ENCODE data around the gene SPATA33.
"Not testable (repeated sequence)": the region's sequence is repeated elsewhere in the genome, so short reads cannot be mapped to it uniquely, and the experiment has no call there.

Gene SPATA33

DNA sequence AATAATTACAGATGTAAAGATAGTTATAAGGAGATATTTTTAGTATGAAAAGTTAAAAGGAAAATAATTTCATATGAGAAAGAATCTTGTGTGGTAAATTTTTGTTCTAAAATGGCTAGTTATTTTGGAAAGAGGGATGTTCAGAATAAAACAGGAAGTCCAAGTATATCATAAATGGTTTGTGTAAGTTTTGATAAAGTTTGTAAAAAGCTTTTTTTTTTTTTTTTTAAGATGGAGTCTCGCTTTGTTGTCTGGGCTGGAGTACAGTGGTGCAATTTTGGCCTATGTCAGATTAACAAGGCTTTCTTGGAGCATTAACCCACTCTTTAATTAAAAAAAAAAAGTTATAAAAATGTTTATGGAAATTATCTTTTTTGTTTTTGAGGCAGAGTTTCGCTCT lies 20.6 kb downstream of the SPATA33 start:
- no peaks in the 10 kb centered on the region for H3K27me3 ChIP-seq (ENCODE audit: control insufficient read depth in 2 of 2, insufficient read depth in 2 of 2, low read length in 2 of 2)
- no peaks in the 10 kb centered on the region for H3K4me1 ChIP-seq (ENCODE audit: control insufficient read depth in 2 of 2, insufficient read depth in 2 of 2, low read length in 2 of 2)
- H3K9me3 ChIP-seq (ENCODE audit: control insufficient read depth in 2 of 2, low read length in 2 of 2), result no peaks in the 10 kb centered on the region
- H3K4me3 ChIP-seq (ENCODE audit: low read length in 2 of 2), result no peak overlapping the region
- no peak overlapping the region for H3K27ac ChIP-seq (ENCODE audit: low read depth in 2 of 2, low read length in 2 of 2)
- H3K36me3 ChIP-seq (ENCODE audit: control insufficient read depth in 2 of 2, insufficient read depth in 2 of 2, low read length in 2 of 2), result no peaks in the 10 kb centered on the region
- H3K9ac ChIP-seq (ENCODE audit: low read depth in 1 of 2, low read length in 2 of 2), result no peak overlapping the region

GRCh38 chr16:89685916-89686315 lies 28.3 kb downstream of the SPATA33 start:
- Histone ChIP-seq H3K36me3 (ENCODE audit: control insufficient read depth in 2 of 2, insufficient read depth in 2 of 2, low read length in 2 of 2) (peaks cover 13 to 14% of the 10 kb centered on the region in 2 donors), H3K9ac (ENCODE audit: low read depth in 1 of 2, low read length in 2 of 2) (no peak overlapping the region), H3K27me3 (ENCODE audit: control insufficient read depth in 2 of 2, insufficient read depth in 2 of 2, low read length in 2 of 2) (no peaks in the 10 kb centered on the region), H3K9me3 (ENCODE audit: control insufficient read depth in 2 of 2, low read length in 2 of 2) (no peaks in the 10 kb centered on the region), H3K4me3 (ENCODE audit: low read length in 2 of 2) (no peak overlapping the region), H3K4me1 (ENCODE audit: control insufficient read depth in 2 of 2, insufficient read depth in 2 of 2, low read length in 2 of 2) (peaks cover 15 to 16% of the 10 kb centered on the region in 2 donors), H3K27ac (ENCODE audit: low read depth in 2 of 2, low read length in 2 of 2) (no peak overlapping the region)

DNA sequence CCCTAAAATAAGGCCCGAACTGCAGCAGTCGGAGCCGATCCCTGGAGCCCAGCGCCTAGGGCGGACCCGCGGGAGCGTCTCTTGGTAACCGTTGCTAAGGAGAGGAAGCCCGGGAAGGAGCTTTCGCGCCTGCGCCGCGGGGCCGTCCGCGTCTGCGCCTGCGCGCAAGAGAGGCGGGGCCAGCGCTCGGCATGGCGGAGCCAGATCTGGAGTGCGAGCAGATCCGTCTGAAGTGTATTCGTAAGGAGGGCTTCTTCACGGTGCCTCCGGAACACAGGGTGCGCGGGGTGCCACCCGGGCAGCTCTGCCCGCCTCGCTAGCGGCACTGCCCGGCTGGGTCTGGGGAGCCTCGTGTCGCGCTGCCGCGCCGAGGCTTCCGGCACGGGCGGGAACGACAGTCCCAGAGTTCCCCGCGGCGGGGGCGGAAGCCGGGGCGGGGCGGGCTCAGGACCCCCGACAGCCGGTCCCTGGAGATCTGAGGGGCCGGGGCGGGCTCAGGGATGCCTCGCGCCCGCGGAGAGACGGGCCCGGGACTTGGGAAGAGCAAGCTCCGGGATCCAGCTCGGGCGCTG lies 29.0 kb downstream of the SPATA33 start, which contains the start of gene CDK10:
TSS of gene CDK10 (plus strand) at position 170 of the 572 bp plus-strand sequence. CDS start at position 192, 22 bp downstream.
- Histone ChIP-seq H3K4me1 (ENCODE audit: control insufficient read depth in 2 of 2, insufficient read depth in 2 of 2, low read length in 2 of 2) (peaks cover 15 to 16% of the 10 kb centered on the region in 2 donors), H3K9ac (ENCODE audit: low read depth in 1 of 2, low read length in 2 of 2) (peak within 1 kb of the TSS; percentile 66 to 88), H3K36me3 (ENCODE audit: control insufficient read depth in 2 of 2, insufficient read depth in 2 of 2, low read length in 2 of 2) (peaks cover 17 to 20% of the 10 kb centered on the region in 2 donors), H3K4me3 (ENCODE audit: low read length in 2 of 2) (peak within 1 kb of the TSS; percentile 77 to 89), H3K9me3 (ENCODE audit: control insufficient read depth in 2 of 2, low read length in 2 of 2) (no peaks in the 10 kb centered on the region), H3K27ac (ENCODE audit: low read depth in 2 of 2, low read length in 2 of 2) (peak within 1 kb of the TSS; percentile 85 to 93), H3K27me3 (ENCODE audit: control insufficient read depth in 2 of 2, insufficient read depth in 2 of 2, low read length in 2 of 2) (no peaks in the 10 kb centered on the region)

DNA sequence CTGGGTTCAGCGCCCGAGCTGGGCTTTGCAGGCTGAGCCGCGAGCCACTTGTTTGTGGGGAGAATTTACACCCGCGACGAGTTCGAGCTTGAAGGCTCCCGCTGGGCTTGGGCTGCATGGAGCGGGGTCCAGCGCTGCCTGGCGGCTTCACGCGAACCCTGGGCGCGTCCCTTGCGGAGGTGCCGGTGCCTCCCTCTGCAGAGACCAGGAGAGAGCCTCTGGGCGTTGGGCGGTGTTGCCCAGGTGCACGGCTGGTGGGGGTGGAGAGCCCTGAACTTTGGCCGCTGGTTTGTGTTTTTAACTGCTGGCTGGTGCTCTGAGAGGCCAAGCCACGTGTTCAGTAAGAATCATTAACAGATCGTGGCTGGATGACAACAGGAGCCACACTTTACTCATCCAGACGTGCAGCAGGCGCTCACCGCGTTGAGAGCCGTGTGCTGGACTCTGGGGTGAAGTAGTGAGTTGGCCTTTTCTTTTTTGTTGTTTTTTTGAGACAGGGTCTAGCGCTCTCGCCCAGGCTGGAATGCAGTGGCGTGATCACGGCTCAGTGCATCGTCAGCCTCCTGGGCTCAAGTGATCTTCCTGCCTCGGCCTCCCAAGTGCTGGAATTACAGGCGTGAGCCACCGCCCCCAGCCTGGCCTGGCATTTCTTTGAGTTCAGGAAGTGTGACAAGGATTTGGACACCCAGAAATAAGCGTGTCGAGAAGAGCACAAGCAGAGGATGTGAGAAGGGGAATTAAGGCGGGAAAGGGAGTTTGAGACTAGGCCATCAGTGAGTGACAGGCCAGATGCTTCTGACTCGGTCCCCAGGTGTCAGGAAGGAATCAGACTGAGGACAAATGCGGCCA lies 29.7 kb downstream of the SPATA33 start:
- Histone ChIP-seq H3K9ac (ENCODE audit: low read depth in 1 of 2, low read length in 2 of 2) (peak overlapping the region; percentile 65 to 66), H3K27ac (ENCODE audit: low read depth in 2 of 2, low read length in 2 of 2) (peak overlapping the region; percentile 85 to 93)

GRCh38 chr16:89688395-89688794 lies 30.8 kb downstream of the SPATA33 start:
- Histone ChIP-seq H3K36me3 (ENCODE audit: control insufficient read depth in 2 of 2, insufficient read depth in 2 of 2, low read length in 2 of 2) (peaks cover 23 to 32% of the 10 kb centered on the region in 2 donors), H3K27me3 (ENCODE audit: control insufficient read depth in 2 of 2, insufficient read depth in 2 of 2, low read length in 2 of 2) (no peaks in the 10 kb centered on the region), H3K4me3 (ENCODE audit: low read length in 2 of 2) (no peak overlapping the region), H3K9ac (ENCODE audit: low read depth in 1 of 2, low read length in 2 of 2) (no peak overlapping the region), H3K9me3 (ENCODE audit: control insufficient read depth in 2 of 2, low read length in 2 of 2) (no peaks in the 10 kb centered on the region), H3K4me1 (ENCODE audit: control insufficient read depth in 2 of 2, insufficient read depth in 2 of 2, low read length in 2 of 2) (peaks cover 15 to 16% of the 10 kb centered on the region in 2 donors), H3K27ac (ENCODE audit: low read depth in 2 of 2, low read length in 2 of 2) (no peak overlapping the region)

More for the DNA sequence above, 29.7 kb downstream of the SPATA33 start:
- H3K27me3 ChIP-seq (ENCODE audit: control insufficient read depth in 2 of 2, insufficient read depth in 2 of 2, low read length in 2 of 2), result no peaks in the 10 kb centered on the region
- no peaks in the 10 kb centered on the region for H3K9me3 ChIP-seq (ENCODE audit: control insufficient read depth in 2 of 2, low read length in 2 of 2)
- peak overlapping the region; percentile 77 to 89 for H3K4me3 ChIP-seq (ENCODE audit: low read length in 2 of 2)
- H3K36me3 ChIP-seq (ENCODE audit: control insufficient read depth in 2 of 2, insufficient read depth in 2 of 2, low read length in 2 of 2), result peaks cover 20 to 25% of the 10 kb centered on the region in 2 donors
- H3K4me1 ChIP-seq (ENCODE audit: control insufficient read depth in 2 of 2, insufficient read depth in 2 of 2, low read length in 2 of 2), result peaks cover 15 to 16% of the 10 kb centered on the region in 2 donors

- no peak overlapping the region for H3K27ac ChIP-seq (ENCODE audit: low read depth in 2 of 2, low read length in 2 of 2)
- H3K27me3 ChIP-seq (ENCODE audit: control insufficient read depth in 2 of 2, insufficient read depth in 2 of 2, low read length in 2 of 2), result no peaks in the 10 kb centered on the region
- H3K4me3 ChIP-seq (ENCODE audit: low read length in 2 of 2), result no peak overlapping the region
- no peaks in the 10 kb centered on the region for H3K9me3 ChIP-seq (ENCODE audit: control insufficient read depth in 2 of 2, low read length in 2 of 2)
- peaks cover 15 to 16% of the 10 kb centered on the region in 2 donors for H3K4me1 ChIP-seq (ENCODE audit: control insufficient read depth in 2 of 2, insufficient read depth in 2 of 2, low read length in 2 of 2)
- H3K9ac ChIP-seq (ENCODE audit: low read depth in 1 of 2, low read length in 2 of 2), result no peak overlapping the region
- H3K36me3 ChIP-seq (ENCODE audit: control insufficient read depth in 2 of 2, insufficient read depth in 2 of 2, low read length in 2 of 2), result peaks cover 31 to 38% of the 10 kb centered on the region in 2 donors
Observed at GRCh38 chr16:89689142-89689541, 31.5 kb downstream of the SPATA33 start.

- not testable (repeated sequence) for H3K27ac ChIP-seq (ENCODE audit: low read depth in 2 of 2, low read length in 2 of 2); H3K9me3 ChIP-seq (ENCODE audit: control insufficient read depth in 2 of 2, low read length in 2 of 2); H3K4me3 ChIP-seq (ENCODE audit: low read length in 2 of 2); H3K27me3 ChIP-seq (ENCODE audit: control insufficient read depth in 2 of 2, insufficient read depth in 2 of 2, low read length in 2 of 2); H3K9ac ChIP-seq (ENCODE audit: low read depth in 1 of 2, low read length in 2 of 2)
- H3K36me3 ChIP-seq (ENCODE audit: control insufficient read depth in 2 of 2, insufficient read depth in 2 of 2, low read length in 2 of 2), result peaks cover 31 to 41% of the 10 kb centered on the region in 2 donors
- H3K4me1 ChIP-seq (ENCODE audit: control insufficient read depth in 2 of 2, insufficient read depth in 2 of 2, low read length in 2 of 2), result peaks cover 15 to 16% of the 10 kb centered on the region in 2 donors
Observed at GRCh38 chr16:89689621-89690020, 32.0 kb downstream of the SPATA33 start.

- H3K36me3 ChIP-seq (ENCODE audit: control insufficient read depth in 2 of 2, insufficient read depth in 2 of 2, low read length in 2 of 2), result peaks cover 37 to 44% of the 10 kb centered on the region in 2 donors
- H3K27me3 ChIP-seq (ENCODE audit: control insufficient read depth in 2 of 2, insufficient read depth in 2 of 2, low read length in 2 of 2), result no peaks in the 10 kb centered on the region
- H3K4me3 ChIP-seq (ENCODE audit: low read length in 2 of 2), result no peak overlapping the region
- no peaks in the 10 kb centered on the region for H3K9me3 ChIP-seq (ENCODE audit: control insufficient read depth in 2 of 2, low read length in 2 of 2)
- no peak overlapping the region for H3K9ac ChIP-seq (ENCODE audit: low read depth in 1 of 2, low read length in 2 of 2)
- no peak overlapping the region for H3K27ac ChIP-seq (ENCODE audit: low read depth in 2 of 2, low read length in 2 of 2)
- peaks cover 15 to 16% of the 10 kb centered on the region in 2 donors for H3K4me1 ChIP-seq (ENCODE audit: control insufficient read depth in 2 of 2, insufficient read depth in 2 of 2, low read length in 2 of 2)
Observed at GRCh38 chr16:89690392-89690901, 32.8 kb downstream of the SPATA33 start.

DNA sequence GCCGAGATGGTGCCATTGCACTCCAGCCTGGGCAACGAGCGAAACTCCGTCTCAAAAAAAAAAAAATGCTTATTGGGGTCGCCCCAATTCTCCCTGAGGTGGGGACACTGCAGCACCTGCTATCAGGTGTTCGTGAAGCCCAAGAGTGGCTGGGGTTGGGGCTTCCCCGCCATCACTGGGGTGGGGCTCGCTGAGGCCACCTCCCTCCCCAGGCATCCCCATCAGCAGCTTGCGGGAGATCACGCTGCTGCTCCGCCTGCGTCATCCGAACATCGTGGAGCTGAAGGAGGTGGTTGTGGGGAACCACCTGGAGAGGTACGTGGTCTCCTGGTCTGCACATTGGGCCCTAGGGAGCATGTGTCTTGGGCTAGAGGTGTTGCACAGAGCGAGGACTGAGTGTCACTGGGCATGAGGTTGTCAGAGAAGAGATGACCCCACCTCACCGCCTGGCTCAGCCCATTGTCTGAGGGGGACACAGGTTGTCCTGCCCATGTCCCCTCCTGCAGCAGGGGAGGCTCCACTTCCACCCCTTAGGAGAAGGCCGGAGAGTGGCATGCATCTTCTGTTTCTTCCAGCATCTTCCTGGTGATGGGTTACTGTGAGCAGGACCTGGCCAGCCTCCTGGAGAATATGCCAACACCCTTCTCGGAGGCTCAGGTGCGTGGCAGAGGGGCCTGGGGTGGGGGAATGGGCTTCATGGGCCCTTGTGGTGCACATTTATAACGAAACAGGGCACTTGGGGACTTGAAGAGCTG lies 33.8 kb downstream of the SPATA33 start:
- Histone ChIP-seq H3K4me3 (ENCODE audit: low read length in 2 of 2) (no peak overlapping the region), H3K27ac (ENCODE audit: low read depth in 2 of 2, low read length in 2 of 2) (no peak overlapping the region), H3K9me3 (ENCODE audit: control insufficient read depth in 2 of 2, low read length in 2 of 2) (no peaks in the 10 kb centered on the region), H3K4me1 (ENCODE audit: control insufficient read depth in 2 of 2, insufficient read depth in 2 of 2, low read length in 2 of 2) (peaks cover 14 to 15% of the 10 kb centered on the region in 2 donors), H3K36me3 (ENCODE audit: control insufficient read depth in 2 of 2, insufficient read depth in 2 of 2, low read length in 2 of 2) (peaks cover 40 to 47% of the 10 kb centered on the region in 2 donors), H3K9ac (ENCODE audit: low read depth in 1 of 2, low read length in 2 of 2) (no peak overlapping the region), H3K27me3 (ENCODE audit: control insufficient read depth in 2 of 2, insufficient read depth in 2 of 2, low read length in 2 of 2) (no peaks in the 10 kb centered on the region)
